IPS-18c (cell line): ENCODE data around the gene CLEC16A.

Experiments
- H3K4me3 ChIP-seq: 2 replicates; pipeline ENCODE4 v1.7.0; 2013; ENCODE audit warnings: low read depth, mild to moderate bottlenecking, low read length, moderate library complexity; ENCODE audit not compliant: insufficient read depth
- H3K9me3 ChIP-seq: one replicate; pipeline ENCODE4 v1.6.1; 2013; ENCODE audit warnings: mild to moderate bottlenecking, low read length, moderate library complexity; ENCODE audit not compliant: control insufficient read depth, insufficient read depth

Gene CLEC16A

GRCh38 chr16:10992112-10992511 lies 47.7 kb downstream of the CLEC16A start:
- no peaks in the 10 kb centered on the region for H3K9me3 ChIP-seq
- H3K4me3 ChIP-seq: no peak overlapping the region

GRCh38 chr16:10992797-10993196 lies 48.4 kb downstream of the CLEC16A start:
- Histone ChIP-seq H3K9me3 (no peaks in the 10 kb centered on the region), H3K4me3 (no peak overlapping the region)

GRCh38 chr16:10993649-10994048 lies 49.3 kb downstream of the CLEC16A start:
- Histone ChIP-seq H3K9me3 (no peaks in the 10 kb centered on the region), H3K4me3 (no peak overlapping the region)

- no peaks in the 10 kb centered on the region for H3K9me3 ChIP-seq
- H3K4me3 ChIP-seq: no peak overlapping the region
Measured at GRCh38 chr16:10994571-10994970, 50.2 kb downstream of the CLEC16A start.

GRCh38 chr16:10995565-10995964 lies 51.2 kb downstream of the CLEC16A start:
- H3K9me3 ChIP-seq: no peaks in the 10 kb centered on the region
- no peak overlapping the region for H3K4me3 ChIP-seq

- no peak overlapping the region for H3K4me3 ChIP-seq
- no peaks in the 10 kb centered on the region for H3K9me3 ChIP-seq
Measured at GRCh38 chr16:10997485-10997884, 53.1 kb downstream of the CLEC16A start.

GRCh38 chr16:10999300-10999699 lies 54.9 kb downstream of the CLEC16A start:
- Histone ChIP-seq H3K4me3 (no peak overlapping the region), H3K9me3 (no peaks in the 10 kb centered on the region)

GRCh38 chr16:11001611-11002010 lies 57.2 kb downstream of the CLEC16A start:
- Histone ChIP-seq H3K9me3 (no peaks in the 10 kb centered on the region), H3K4me3 (no peak overlapping the region)

GRCh38 chr16:11003141-11003540 lies 58.8 kb downstream of the CLEC16A start:
- Histone ChIP-seq H3K9me3 (no peaks in the 10 kb centered on the region), H3K4me3 (no peak overlapping the region)

- Histone ChIP-seq H3K4me3 (no peak overlapping the region), H3K9me3 (no peaks in the 10 kb centered on the region)
Measured at GRCh38 chr16:11004351-11004750, 60.0 kb downstream of the CLEC16A start.

- H3K4me3 ChIP-seq: no peak overlapping the region
- no peaks in the 10 kb centered on the region for H3K9me3 ChIP-seq
Measured at GRCh38 chr16:11004973-11005610, 60.7 kb downstream of the CLEC16A start.

GRCh38 chr16:11005611-11005975 lies 61.2 kb downstream of the CLEC16A start:
- Histone ChIP-seq H3K9me3 (no peaks in the 10 kb centered on the region), H3K4me3 (no peak overlapping the region)

GRCh38 chr16:11006656-11007055 lies 62.3 kb downstream of the CLEC16A start:
- Histone ChIP-seq H3K4me3 (no peak overlapping the region), H3K9me3 (no peaks in the 10 kb centered on the region)

- Histone ChIP-seq H3K9me3 (peaks cover 2% of the 10 kb centered on the region), H3K4me3 (no peak overlapping the region)
Measured at GRCh38 chr16:11007714-11008280, 63.4 kb downstream of the CLEC16A start.

- H3K4me3 ChIP-seq: no peak overlapping the region
- peaks cover 2% of the 10 kb centered on the region for H3K9me3 ChIP-seq
Measured at GRCh38 chr16:11009027-11009755, 64.8 kb downstream of the CLEC16A start.

GRCh38 chr16:11010575-11011221 lies 66.3 kb downstream of the CLEC16A start:
- H3K4me3 ChIP-seq: no peak overlapping the region
- peaks cover 2% of the 10 kb centered on the region for H3K9me3 ChIP-seq

- peaks cover 2% of the 10 kb centered on the region for H3K9me3 ChIP-seq
- no peak overlapping the region for H3K4me3 ChIP-seq
Measured at GRCh38 chr16:11011326-11011725, 67.0 kb downstream of the CLEC16A start.

- Histone ChIP-seq H3K9me3 (peaks cover 2% of the 10 kb centered on the region), H3K4me3 (no peak overlapping the region)
Measured at GRCh38 chr16:11012841-11013240, 68.5 kb downstream of the CLEC16A start.
